GM19193 (cell line): Measurements from ENCODE around the gene CEP83.

Experiments used
- POLR2A ChIP-seq: IDR thresholded peaks from 4 replicates; pipeline ENCODE4 v1.6.1; 2011; ENCODE audit not compliant: insufficient read depth, insufficient read length; ENCODE audit errors: extremely low read depth

Gene CEP83

GRCh38 chr12:94458877-94459727 lies 565 bp downstream of the CEP83 start:
- no peak for TF ChIP-seq POLR2A

- no peak for TF ChIP-seq POLR2A
These were observed 2.4 kb downstream of the CEP83 start for GRCh38 chr12:94457311-94457710.

DNA sequence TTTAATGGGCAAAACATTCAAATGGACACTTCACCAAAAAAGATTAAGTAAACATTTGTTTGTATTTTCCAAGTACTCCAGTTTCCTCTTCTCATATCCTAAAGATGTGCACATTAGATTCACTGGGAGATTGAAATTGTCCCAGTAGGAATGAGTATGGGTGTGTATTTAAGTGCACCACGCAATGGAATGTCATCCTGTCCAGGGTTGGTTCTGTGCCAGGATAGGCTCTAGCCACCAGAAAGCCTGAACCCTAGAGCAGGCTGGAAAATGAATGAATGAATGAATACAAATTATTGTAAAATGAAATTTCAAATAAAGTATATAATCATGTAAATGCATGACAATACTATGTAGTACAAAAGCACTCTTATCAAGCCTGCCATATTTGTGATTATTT lies 14.0 kb downstream of the CEP83 start:
- TF ChIP-seq POLR2A = no peak

DNA sequence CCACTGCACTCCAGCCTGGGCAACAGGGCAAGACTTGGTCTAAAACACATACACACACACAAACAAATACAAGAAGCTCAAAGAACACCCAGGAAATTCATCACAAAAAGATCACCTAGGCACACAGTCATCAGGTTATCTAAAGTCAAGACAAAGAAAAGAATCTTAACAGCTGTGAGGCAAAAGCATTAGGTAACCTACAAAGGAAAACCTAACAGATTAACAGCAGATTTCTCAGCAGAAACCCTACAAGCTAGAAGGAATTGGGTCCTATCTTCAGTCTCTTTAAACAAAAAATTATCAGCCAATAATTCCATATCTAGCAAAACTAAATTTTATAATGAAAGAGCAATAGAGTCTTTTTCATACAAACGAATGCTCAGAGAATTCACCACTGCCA lies 22.4 kb downstream of the CEP83 start:
- TF ChIP-seq POLR2A = no peak

GRCh38 chr12:94435511-94435927 lies 24.1 kb downstream of the CEP83 start:
- TF ChIP-seq POLR2A = no peak

DNA sequence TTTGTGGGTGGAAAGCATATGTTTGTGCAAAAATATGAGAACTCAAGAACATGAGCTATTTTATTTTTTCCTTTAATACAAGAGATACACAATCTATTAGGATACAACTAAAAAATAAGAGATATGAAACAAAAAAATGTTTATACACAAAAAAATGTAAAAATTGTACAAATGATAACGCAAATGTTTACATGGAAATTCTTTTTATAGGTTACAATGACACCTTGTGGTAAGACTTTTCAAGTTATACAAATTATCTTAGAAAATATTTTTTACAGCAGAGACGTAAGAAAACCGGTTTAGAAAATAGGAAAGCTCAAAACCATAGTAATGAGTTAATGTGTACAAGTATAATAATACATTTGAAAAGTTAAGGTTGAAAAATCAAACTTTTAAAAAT lies 25.5 kb downstream of the CEP83 start:
- TF ChIP-seq POLR2A = no peak

- TF ChIP-seq POLR2A = no peak
These were observed 25.9 kb downstream of the CEP83 start for GRCh38 chr12:94433744-94434143.

- no peak for TF ChIP-seq POLR2A
These were observed 29.4 kb downstream of the CEP83 start for GRCh38 chr12:94430304-94430703.

GRCh38 chr12:94429633-94430032 lies 30.0 kb downstream of the CEP83 start:
- no peak for TF ChIP-seq POLR2A

DNA sequence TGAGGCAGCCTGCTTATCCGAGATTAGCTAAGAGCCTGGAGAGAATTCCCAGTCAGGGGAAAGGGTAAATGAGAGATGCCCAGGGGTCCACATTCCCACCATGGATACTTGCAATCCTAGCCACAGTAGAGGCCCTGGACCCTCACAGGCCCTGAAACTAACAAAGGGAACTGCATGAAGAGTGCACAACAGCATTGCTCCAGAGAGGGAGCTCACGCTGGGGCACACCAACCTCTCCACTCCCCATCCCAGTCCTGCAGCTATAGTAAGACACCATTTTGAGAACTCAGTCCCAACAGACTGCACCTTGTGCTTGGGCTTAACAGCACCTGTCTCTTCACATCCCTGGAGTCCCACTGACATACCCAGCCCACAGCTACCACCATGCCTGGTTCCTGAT lies 30.5 kb downstream of the CEP83 start:
- TF ChIP-seq POLR2A = no peak

- TF ChIP-seq POLR2A = no peak
These were observed 31.9 kb downstream of the CEP83 start for GRCh38 chr12:94427501-94428381.

DNA sequence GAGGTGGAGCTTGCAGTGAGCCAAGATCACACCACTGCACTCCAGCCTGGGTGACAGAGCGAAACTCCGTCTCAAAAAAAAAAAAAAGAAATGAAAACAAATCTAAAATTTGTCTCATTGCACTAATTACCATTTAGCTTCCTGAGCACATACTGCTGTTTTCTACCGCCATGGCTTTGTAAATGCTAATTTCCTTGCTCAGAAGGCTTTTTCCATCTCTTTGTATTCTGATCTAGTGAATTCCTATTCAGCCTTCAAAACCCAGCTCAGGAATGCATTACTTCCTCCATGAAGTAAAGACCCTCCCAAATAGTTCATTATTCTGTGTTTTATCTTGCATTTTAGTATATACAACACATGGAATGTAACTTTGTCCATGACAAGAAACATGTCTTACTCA lies 33.6 kb downstream of the CEP83 start:
- TF ChIP-seq POLR2A = no peak

DNA sequence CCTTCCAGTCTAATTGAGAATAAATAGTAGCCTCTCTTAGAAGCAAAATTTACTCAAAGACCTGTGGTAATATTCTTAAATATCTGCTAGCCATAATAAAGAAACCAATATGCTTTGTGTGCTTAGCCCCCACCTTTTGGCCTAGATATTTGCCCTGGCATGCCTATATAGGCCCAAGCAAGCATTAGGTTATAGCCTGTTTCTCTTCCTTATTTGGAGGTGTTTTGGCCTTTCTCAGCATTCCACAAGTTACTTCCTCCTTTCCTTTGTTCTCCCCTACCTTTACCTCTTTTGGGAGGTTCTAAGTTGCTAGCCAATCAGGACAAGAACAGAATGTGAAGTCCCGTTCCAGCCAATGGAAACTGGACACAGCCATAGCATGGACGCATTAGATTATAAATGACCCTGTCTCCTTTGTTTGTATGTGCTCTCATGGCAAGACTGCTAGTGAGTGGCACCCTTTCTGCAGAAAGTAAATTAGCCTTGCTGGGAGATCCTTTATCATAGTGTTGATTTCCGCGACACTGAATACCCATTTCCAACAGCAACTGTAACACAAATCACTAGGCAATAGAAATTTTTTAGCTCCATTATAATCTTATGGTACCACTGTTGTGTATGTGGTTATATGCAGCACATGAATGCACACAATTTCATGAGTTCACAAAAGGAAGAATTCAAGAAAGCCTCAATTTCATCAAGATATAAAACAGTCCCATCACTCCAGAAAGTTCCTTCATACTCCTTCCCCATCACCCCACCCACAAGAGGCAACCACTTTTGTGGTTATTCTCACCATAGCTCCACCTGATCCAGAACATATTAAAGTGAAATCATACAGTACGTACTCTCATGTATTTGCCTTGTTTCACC lies 37.6 kb downstream of the CEP83 start:
- no peak for TF ChIP-seq POLR2A

- TF ChIP-seq POLR2A = no peak
These were observed 41.1 kb downstream of the CEP83 start for GRCh38 chr12:94418517-94418916.

- TF ChIP-seq POLR2A = no peak
These were observed 43.1 kb downstream of the CEP83 start for GRCh38 chr12:94416613-94417012.
